GM21447 (cell line): ENCODE results near the gene CLDN22.

ENCODE experiments used
- ATAC-seq: cut with Tn5 transposase; IDR thresholded peaks from one replicate; pipeline ENCODE4 v1.9.1; 2021; ENCODE audit not compliant: unreplicated experiment

CLDN22 gene

GRCh38 chr4:183320211-183321059 is at the start of gene CLDN22:
Gene CLDN22 (minus strand): TSS chr4:183320276. CDS start chr4:183320218, 58 bp downstream.
- ATAC-seq, result no peak

- ATAC-seq, result no peak
These were observed 49.0 kb upstream of the CLDN22 start for GRCh38 chr4:183369073-183369472.

GRCh38 chr4:183366206-183366835 is 46.2 kb upstream of the CLDN22 start:
- no peak for ATAC-seq

GRCh38 chr4:183364025-183364424 is 43.9 kb upstream of the CLDN22 start:
- ATAC-seq, result no peak

- no peak for ATAC-seq
These were observed 43.0 kb upstream of the CLDN22 start for GRCh38 chr4:183362916-183363542.

GRCh38 chr4:183362036-183362435 is 42.0 kb upstream of the CLDN22 start:
- ATAC-seq, result no peak

GRCh38 chr4:183360161-183360919 is 40.3 kb upstream of the CLDN22 start:
- no peak for ATAC-seq

GRCh38 chr4:183358215-183358755 is 38.2 kb upstream of the CLDN22 start:
- no peak for ATAC-seq

- ATAC-seq, result no peak
These were observed 37.0 kb upstream of the CLDN22 start for GRCh38 chr4:183356931-183357675.

GRCh38 chr4:183356173-183356830 is 36.2 kb upstream of the CLDN22 start:
- ATAC-seq, result no peak

- ATAC-seq, result no peak
These were observed 35.3 kb upstream of the CLDN22 start for GRCh38 chr4:183355405-183355804.

GRCh38 chr4:183354219-183354618 is 34.1 kb upstream of the CLDN22 start:
- ATAC-seq, result no peak

GRCh38 chr4:183353557-183353956 is 33.5 kb upstream of the CLDN22 start:
- no peak for ATAC-seq

GRCh38 chr4:183352546-183352945 is 32.5 kb upstream of the CLDN22 start:
- no peak for ATAC-seq

GRCh38 chr4:183350317-183351071 is 30.4 kb upstream of the CLDN22 start:
- ATAC-seq, result no peak

- no peak for ATAC-seq
These were observed 29.6 kb upstream of the CLDN22 start for GRCh38 chr4:183349673-183350072.

GRCh38 chr4:183348706-183349659 is 28.9 kb upstream of the CLDN22 start:
- no peak for ATAC-seq

- ATAC-seq, result no peak
These were observed 28.1 kb upstream of the CLDN22 start for GRCh38 chr4:183348136-183348535.
